Heart left ventricle (tissue), 16 donors: ENCODE data around the gene SLC13A3. TPM values are rescaled to one million over a fixed set of nuclear protein-coding genes. Genes with fewer than 3 reads are reported as not detected.
A peak's percentile ranks its signal among the peaks of the same experiment; 100 is the strongest.

ENCODE experiments used
- ATAC-seq, 4 donors: fragments of 200-7000 bp; cut with Tn5 transposase; one replicate each; pipeline ENCODE4 v1.9.1; 2020 to 2022; ENCODE audit warnings: moderate library complexity in 4 of 4, mild to moderate bottlenecking in 3 of 4, moderate number of reproducible peaks in 1 of 4
- DNase-seq, 5 donors: peaks; one replicate each; pipeline ENCODE4 v3.0.0-alpha.2; 2020
- H3K27ac ChIP-seq, 12 donors: fragments of 200-600 bp; sonication (generic) in 4 of 12; one replicate each; pipeline versions ENCODE4 v1.5.0 to v1.8.0; 2016 to 2022; ENCODE audit warnings: mild to moderate bottlenecking in 2 of 12
- H3K27me3 ChIP-seq, 9 donors: fragments of 200-600 bp; sonication (generic) in 2 of 9; one replicate each; pipeline versions ENCODE4 v1.5.1 to v1.8.0; 2016 to 2022; ENCODE audit warnings: mild to moderate bottlenecking in 3 of 9
- H3K36me3 ChIP-seq, 9 donors: fragments of 200-600 bp; sonication (generic) in 2 of 9; one replicate each; pipeline versions ENCODE4 v1.5.0 to v1.8.0; 2018 to 2022; ENCODE audit warnings: mild to moderate bottlenecking in 2 of 9
- H3K4me1 ChIP-seq, 12 donors: fragments of 200-600 bp; sonication (generic) in 4 of 12; one replicate each; pipeline versions ENCODE4 v1.5.0 to v1.8.0; 2016 to 2022; ENCODE audit warnings: mild to moderate bottlenecking in 3 of 12
- H3K4me3 ChIP-seq, 12 donors: fragments of 200-600 bp; sonication (generic) in 4 of 12; one replicate each; pipeline versions ENCODE4 v1.5.0 to v1.8.0; 2017 to 2022; ENCODE audit warnings: mild to moderate bottlenecking in 9 of 12, moderate library complexity in 4 of 12
- H3K9me3 ChIP-seq, 12 donors: fragments of 200-600 bp; sonication (generic) in 4 of 12; one replicate each; pipeline versions ENCODE4 v1.5.0 to v1.8.0; 2016 to 2022; ENCODE audit warnings: mild to moderate bottlenecking in 1 of 12
- CTCF ChIP-seq, 12 donors: fragments of 200-600 bp; sonication (generic) in 4 of 12; IDR thresholded peaks; one replicate each; pipeline versions ENCODE4 v1.5.0 to v1.8.0; 2018 to 2022; ENCODE audit warnings: antibody characterized with exemption in 12 of 12, mild to moderate bottlenecking in 5 of 12
- POLR2A ChIP-seq, 2 donors: fragments of 450-650 bp; IDR thresholded peaks; one replicate each; pipeline ENCODE4 v1.6.1; 2017; ENCODE audit warnings: antibody characterized with exemption in 2 of 2, mild to moderate bottlenecking in 2 of 2, moderate library complexity in 2 of 2
- WGBS, 4 donors: extraction: QIAGEN DNeasy Blood & Tissue Kit in 2 of 4; methylation state at CpG; one replicate each; pipeline versions ENCODE4 v1.1.5 to v1.1.7; 2013 to 2018; 5-methylcytosine and 5-hydroxymethylcytosine counted together
- intact Hi-C, 10 donors: fragments of 100-400 bp; cut with DNase I; formaldehyde crosslinking; loops; one replicate each; pipeline versions ENCODE4 v1.11.1 to v1.14.2; 2022
- polyA plus RNA-seq, 2 donors: library from polyadenylated mRNA; stranded (reverse); fragments of 200-250 nt; gene quantifications; one replicate each; pipeline ENCODE4 v1.2.3, GENCODE V29; 2013
- total RNA-seq, 9 donors: library from RNA; depleted of rRNA in 2 of 9; stranded (reverse); fragments of >200 nt in 2 of 9; fragmentation: NEBNext Ultra II Directional in 3 of 9; extraction: Animal tissue kit (Norgen Biotek cat#: 25700) in 3 of 9; gene quantifications; one replicate each; pipeline versions ENCODE4 v1.1.0 to v1.2.4, GENCODE V29; 2016 to 2023
- donor health status: ischemic (EF 13 %, LVEDD 7.1; RV severe dilation, severe dysfunction).
- donor health status: healthy with polysubstance abuse.
- donor health status: DM: no; HTN: yes; CAD: no.
- donor health status: DM: no; HTN: no; CAD: no.
- donor health status: ischemic (EF 25% LVEDD 6.9; RV normal size, moderate dysfunction).
- donor health status: ischemic (EF 25% LVEDD 5.7; RV mildly dilated, moderate dysfunction).
- donor health status: healthy.
- donor health status: DM: yes; HTN: yes; CAD: no.
- donor health status: ischemic (EF 35%, LVEDD 5.7; RV mildly dilated, moderate dysfunction).
- donor health status: nonischemic (EF 11% LVEDD 7.7; RV severe dilation, severe dysfunction).
- donor health status: DM: yes; HTN: yes; CAD: no.
- donor health status: PGD.
- donor health status: ischemic (EF 29% LVEDD 5.4; RV normal size, mild dysfunction).
- donor health status: nonischemic (EF 23%, LVEDD 6.1; RV moderate dilation, normal function).

SLC13A3 gene
- total and polyA plus RNA-seq, 11 donors = 0.13 to 2.6 (median 0.54) TPM

GRCh38 chr20:46682063-46682821, 31.0 kb upstream of the SLC13A3 start:
- Histone ChIP-seq H3K4me1 (peaks cover 0 to 39% (median 23%) of the 10 kb centered on the region in 12 donors), H3K27me3 (no peaks in the 10 kb centered on the region), H3K36me3 (peaks cover 0 to 23% (median 11%) of the 10 kb centered on the region in 9 donors), H3K4me3 (no peak overlapping the region), H3K9me3 (no peaks in the 10 kb centered on the region), H3K27ac (no peak overlapping the region)
- DNase-seq = no peak
- intact Hi-C loops = loop anchor here in 8 of 10 donors (5.0 to 10.0 kb wide), 4 partner anchors 120 to 547 kb away; no protein-coding TSS in a partner anchor
- no peak for ATAC-seq
- TF ChIP-seq CTCF (IDR thresholded peaks at IDR 0.05) (no peak), POLR2A (IDR thresholded peaks at IDR 0.05) (no peak)
- 84 to 87% (median 87%) methylated on average over 9 of the region's 9 CpGs for WGBS, 4 donors

- Histone ChIP-seq H3K4me3 (no peak overlapping the region), H3K27me3 (no peaks in the 10 kb centered on the region), H3K9me3 (no peaks in the 10 kb centered on the region), H3K27ac (no peak overlapping the region), H3K4me1 (peaks cover 0 to 31% (median 20%) of the 10 kb centered on the region in 12 donors), H3K36me3 (peaks cover 0 to 15% (median 4%) of the 10 kb centered on the region in 9 donors)
- ATAC-seq (peak in 2 of 4 donors; percentile 28 to 49), DNase-seq (peak in 3 of 5 donors; percentile 24 to 40 (median 35))
- no peak for TF ChIP-seq POLR2A (IDR thresholded peaks at IDR 0.05)
- peak; percentile 56 to 80 (median 77) for TF ChIP-seq CTCF (IDR thresholded peaks at IDR 0.05)
- WGBS, 4 donors = 49 to 51% (median 50%) methylated on average over 14 of the region's 14 CpGs
- intact Hi-C loops = loop anchor here (1.0 to 10.0 kb wide), 8 partner anchors 118 to 546 kb away; no protein-coding TSS in a partner anchor
These were observed 30.0 kb upstream of the SLC13A3 start for GRCh38 chr20:46681032-46681854.

GRCh38 chr20:46680684-46681031, 29.4 kb upstream of the SLC13A3 start:
- intact Hi-C loops = loop anchor here (1.0 to 10.0 kb wide), 8 partner anchors 118 to 546 kb away; no protein-coding TSS in a partner anchor
- 86 to 100% (median 94%) methylated on average over 2 of the region's 2 CpGs for WGBS, 4 donors
- no peak for ATAC-seq
- peaks cover 0 to 29% (median 20%) of the 10 kb centered on the region in 12 donors for H3K4me1 ChIP-seq
- TF ChIP-seq CTCF (IDR thresholded peaks at IDR 0.05) (no peak), POLR2A (IDR thresholded peaks at IDR 0.05) (no peak)
- no peaks in the 10 kb centered on the region for H3K9me3 ChIP-seq
- H3K36me3 ChIP-seq = peaks cover 0 to 9% (median 0%) of the 10 kb centered on the region in 9 donors
- no peaks in the 10 kb centered on the region for H3K27me3 ChIP-seq
- no peak overlapping the region for H3K27ac ChIP-seq
- DNase-seq = no peak
- H3K4me3 ChIP-seq = no peak overlapping the region

- ATAC-seq (no peak), DNase-seq (no peak)
- H3K9me3 ChIP-seq = no peaks in the 10 kb centered on the region
- peaks cover 0 to 23% (median 13%) of the 10 kb centered on the region in 12 donors for H3K4me1 ChIP-seq
- no peaks in the 10 kb centered on the region for H3K27me3 ChIP-seq
- intact Hi-C loops = no loop called here
- no peak overlapping the region for H3K27ac ChIP-seq
- no peak overlapping the region for H3K4me3 ChIP-seq
- no peak for TF ChIP-seq CTCF (IDR thresholded peaks at IDR 0.05)
- no peak for TF ChIP-seq POLR2A (IDR thresholded peaks at IDR 0.05)
- WGBS, 4 donors = 71 to 86% (median 77%) methylated on average over 4 of the region's 4 CpGs
- H3K36me3 ChIP-seq = no peaks in the 10 kb centered on the region
These were observed 27.3 kb upstream of the SLC13A3 start for GRCh38 chr20:46678516-46678915.
